Right lobe of liver (tissue), 6 donors: ENCODE measurements around the gene PPP1R3F. TPM values are rescaled to one million over a fixed set of nuclear protein-coding genes. Genes with fewer than 3 reads are reported as not detected.

Experiments used
- ATAC-seq, 4 donors: fragments of 200-7000 bp; cut with Tn5 transposase; one replicate each; pipeline ENCODE4 v1.9.1; 2020; ENCODE audit warnings: mild to moderate bottlenecking in 4 of 4, moderate library complexity in 4 of 4
- DNase-seq, 3 donors: peaks; one replicate each; pipeline ENCODE4 v3.0.0-alpha.2; 2020
- H3K27ac ChIP-seq, 3 donors: fragments of 200-600 bp; one replicate each; pipeline ENCODE4 v1.8.0; 2022
- H3K27me3 ChIP-seq, 2 donors: fragments of 200-600 bp; one replicate each; pipeline ENCODE4 v1.8.0; 2022
- H3K36me3 ChIP-seq, 4 donors: fragments of 200-600 bp; sonication (generic) in 1 of 4; one replicate each; pipeline versions ENCODE4 v1.5.1 to v1.8.0; 2017 to 2022; ENCODE audit warnings: control low read depth in 1 of 4
- H3K4me1 ChIP-seq, 4 donors: fragments of 200-600 bp; sonication (generic) in 1 of 4; one replicate each; pipeline versions ENCODE4 v1.5.1 to v1.8.0; 2017 to 2022; ENCODE audit warnings: control low read depth in 1 of 4
- H3K4me3 ChIP-seq, 3 donors: fragments of 200-600 bp; one replicate each; pipeline ENCODE4 v1.8.0; 2022
- H3K9me3 ChIP-seq, 4 donors: fragments of 200-600 bp; sonication (generic) in 1 of 4; one replicate each; pipeline versions ENCODE4 v1.5.1 to v1.8.0; 2017 to 2022; ENCODE audit warnings: control low read depth in 1 of 4
- POLR2A ChIP-seq: fragments of 450-650 bp; IDR thresholded peaks from one replicate; pipeline ENCODE4 v1.6.1; 2017; ENCODE audit warnings: antibody characterized with exemption, mild to moderate bottlenecking
- WGBS: methylation state at CpG from one replicate; pipeline ENCODE4 v1.1.6; 2018; ENCODE audit warnings: low coverage, low lambda C conversion rate; ENCODE audit not compliant: insufficient coverage; ENCODE audit errors: missing lambda C conversion rate; 5-methylcytosine and 5-hydroxymethylcytosine counted together
- intact Hi-C, 2 donors: fragments of 100-400 bp; cut with DNase I; formaldehyde crosslinking; loops; one replicate each; pipeline versions ENCODE4 v1.11.2 to v1.14.1; 2022
- total RNA-seq, 6 experiments: library from RNA; depleted of rRNA in 2 of 6; stranded (reverse); fragments of >200 nt in 2 of 6; fragmentation: NEBNext Ultra II Directional in 3 of 6; extraction: Animal tissue kit (Norgen Biotek cat#: 25700) in 3 of 6; gene quantifications; one replicate each; pipeline versions ENCODE4 v1.1.0 to v1.2.4, GENCODE V29; 2016 to 2023
- TF ChIP-seq, protein P1 (sequence below), 4 donors: fragments of 200-600 bp in 3 of 4; fragments of 450-650 bp in 1 of 4; IDR thresholded peaks; one replicate each; pipeline versions ENCODE4 v1.5.1 to v1.8.0; 2016 to 2022; ENCODE audit warnings: antibody characterized with exemption in 4 of 4, mild to moderate bottlenecking in 2 of 4
- donor health status: DM: no; HTN: yes; CAD: no.
- donor health status: DM: no; HTN: no; CAD: no.
- donor health status: DM: no; HTN: no; CAD: no.
- donor health status: DM: no; HTN: yes; CAD: no.
- donor health status: DM: no; HTN: yes; CAD: no.

PPP1R3F gene
- total RNA-seq, 6 experiments from 2014 or later, result 1.6 to 4.0 (median 2.2) TPM

DNA sequence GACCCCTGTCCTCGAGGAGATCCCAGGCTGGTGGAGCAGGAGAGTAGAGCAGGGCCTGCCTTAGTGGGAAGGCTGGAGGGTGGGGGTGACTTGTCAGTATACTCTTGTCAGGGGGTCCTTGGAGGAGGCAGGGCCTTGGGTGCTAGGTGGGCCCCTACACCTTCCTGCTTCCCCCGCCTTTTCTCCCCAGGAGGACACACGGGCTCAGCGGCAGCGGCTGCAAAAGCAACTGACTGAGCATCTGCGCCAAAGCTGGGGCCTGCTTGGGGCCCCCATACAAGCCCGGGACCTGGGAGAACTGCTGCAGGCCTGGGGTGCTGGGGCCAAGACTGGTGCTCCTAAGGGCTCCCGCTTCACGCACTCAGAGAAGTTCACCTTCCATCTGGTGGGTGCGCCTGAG, 23.1 kb upstream of the PPP1R3F start:
- peaks cover 0 to 7% (median 1%) of the 10 kb centered on the region in 4 donors for H3K36me3 ChIP-seq
- no peak overlapping the region for H3K27ac ChIP-seq
- H3K4me3 ChIP-seq, result no peak overlapping the region
- H3K9me3 ChIP-seq, result no peaks in the 10 kb centered on the region
- DNase-seq (no peak), ATAC-seq (no peak)
- H3K4me1 ChIP-seq, result no peaks in the 10 kb centered on the region
- intact Hi-C loops, result no loop called here
- no peaks in the 10 kb centered on the region for H3K27me3 ChIP-seq
- TF ChIP-seq POLR2A, result no peak
- 51% methylated on average over 3 of the region's 10 CpGs for WGBS

DNA sequence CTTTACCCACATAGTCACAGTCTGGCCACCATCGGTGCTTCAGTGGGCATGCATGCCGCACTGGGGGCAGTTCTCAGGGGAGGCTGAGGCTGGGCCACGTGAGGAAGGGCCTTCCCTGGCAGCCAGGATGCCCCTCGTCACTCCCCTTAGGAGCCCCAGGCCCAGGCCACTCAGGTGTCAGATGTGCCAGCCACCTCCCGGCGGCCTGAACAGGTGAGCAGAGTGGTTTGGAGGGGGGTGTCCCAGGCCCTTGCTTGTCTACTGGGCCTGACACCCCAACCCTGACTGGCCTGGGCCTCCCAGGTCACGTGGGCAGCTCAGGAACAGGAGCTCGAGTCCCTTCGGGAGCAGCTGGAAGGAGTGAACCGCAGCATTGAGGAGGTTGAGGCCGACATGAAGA, 22.2 kb upstream of the PPP1R3F start:
- Histone ChIP-seq H3K9me3 (no peaks in the 10 kb centered on the region), H3K27me3 (no peaks in the 10 kb centered on the region), H3K27ac (no peak overlapping the region), H3K4me3 (no peak overlapping the region), H3K36me3 (peaks cover 0 to 7% (median 1%) of the 10 kb centered on the region in 4 donors), H3K4me1 (no peaks in the 10 kb centered on the region)
- ATAC-seq (no peak), DNase-seq (no peak)
- 20% methylated on average over 1 of the region's 11 CpGs for WGBS
- intact Hi-C loops, result no loop called here
- no peak for TF ChIP-seq POLR2A
- TF ChIP-seq, protein P1, sequence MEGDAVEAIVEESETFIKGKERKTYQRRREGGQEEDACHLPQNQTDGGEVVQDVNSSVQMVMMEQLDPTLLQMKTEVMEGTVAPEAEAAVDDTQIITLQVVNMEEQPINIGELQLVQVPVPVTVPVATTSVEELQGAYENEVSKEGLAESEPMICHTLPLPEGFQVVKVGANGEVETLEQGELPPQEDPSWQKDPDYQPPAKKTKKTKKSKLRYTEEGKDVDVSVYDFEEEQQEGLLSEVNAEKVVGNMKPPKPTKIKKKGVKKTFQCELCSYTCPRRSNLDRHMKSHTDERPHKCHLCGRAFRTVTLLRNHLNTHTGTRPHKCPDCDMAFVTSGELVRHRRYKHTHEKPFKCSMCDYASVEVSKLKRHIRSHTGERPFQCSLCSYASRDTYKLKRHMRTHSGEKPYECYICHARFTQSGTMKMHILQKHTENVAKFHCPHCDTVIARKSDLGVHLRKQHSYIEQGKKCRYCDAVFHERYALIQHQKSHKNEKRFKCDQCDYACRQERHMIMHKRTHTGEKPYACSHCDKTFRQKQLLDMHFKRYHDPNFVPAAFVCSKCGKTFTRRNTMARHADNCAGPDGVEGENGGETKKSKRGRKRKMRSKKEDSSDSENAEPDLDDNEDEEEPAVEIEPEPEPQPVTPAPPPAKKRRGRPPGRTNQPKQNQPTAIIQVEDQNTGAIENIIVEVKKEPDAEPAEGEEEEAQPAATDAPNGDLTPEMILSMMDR (IDR thresholded peaks at IDR 0.05), result no peak

DNA sequence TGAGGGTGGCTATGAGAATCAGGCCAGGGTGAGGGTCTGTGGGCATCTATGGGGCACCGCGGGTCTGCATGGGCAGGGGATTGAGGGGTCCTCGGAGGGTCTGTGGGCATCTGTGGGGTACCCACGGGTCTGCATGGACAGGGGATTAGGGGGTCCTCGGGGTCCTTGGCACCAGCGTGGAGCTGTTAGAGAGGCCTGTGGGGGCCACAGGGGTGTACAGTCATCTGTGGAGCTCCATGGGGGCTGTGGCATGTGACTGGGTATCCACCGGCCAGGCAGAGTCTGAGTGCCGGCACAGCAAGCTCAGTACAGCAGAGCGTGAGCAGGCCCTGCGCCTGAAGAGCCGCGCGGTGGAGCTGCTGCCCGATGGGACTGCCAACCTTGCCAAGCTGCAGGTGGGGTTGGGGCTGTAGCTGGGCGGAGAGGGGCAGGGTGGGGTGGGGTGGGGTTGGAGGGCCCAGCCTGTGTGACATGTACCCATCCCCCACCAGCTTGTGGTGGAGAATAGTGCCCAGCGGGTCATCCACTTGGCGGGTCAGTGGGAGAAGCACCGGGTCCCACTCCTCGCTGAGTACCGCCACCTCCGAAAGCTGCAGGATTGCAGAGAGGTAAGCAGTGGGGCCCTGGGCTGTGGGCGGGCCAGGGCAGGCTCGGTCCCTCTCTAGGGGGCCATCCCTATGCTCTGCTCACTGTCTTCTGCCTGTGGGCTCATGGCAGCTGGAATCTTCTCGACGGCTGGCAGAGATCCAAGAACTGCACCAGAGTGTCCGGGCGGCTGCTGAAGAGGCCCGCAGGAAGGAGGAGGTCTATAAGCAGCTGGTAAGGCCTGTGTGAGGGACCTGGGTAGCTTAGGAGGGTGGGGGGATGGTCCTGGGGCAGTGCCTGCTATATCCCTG, 21.4 kb upstream of the PPP1R3F start:
- TF ChIP-seq POLR2A, result no peak
- TF ChIP-seq, protein P1 (IDR thresholded peaks at IDR 0.05), result no peak
- Histone ChIP-seq H3K4me1 (no peaks in the 10 kb centered on the region), H3K36me3 (peaks cover 0 to 6% (median 1%) of the 10 kb centered on the region in 4 donors), H3K27me3 (no peaks in the 10 kb centered on the region), H3K9me3 (no peaks in the 10 kb centered on the region), H3K4me3 (no peak overlapping the region), H3K27ac (no peak overlapping the region)
- DNase-seq (no peak), ATAC-seq (no peak)
- intact Hi-C loops, result no loop called here
- no CpG with 5 or more reads among the region's 28 CpGs for WGBS

DNA sequence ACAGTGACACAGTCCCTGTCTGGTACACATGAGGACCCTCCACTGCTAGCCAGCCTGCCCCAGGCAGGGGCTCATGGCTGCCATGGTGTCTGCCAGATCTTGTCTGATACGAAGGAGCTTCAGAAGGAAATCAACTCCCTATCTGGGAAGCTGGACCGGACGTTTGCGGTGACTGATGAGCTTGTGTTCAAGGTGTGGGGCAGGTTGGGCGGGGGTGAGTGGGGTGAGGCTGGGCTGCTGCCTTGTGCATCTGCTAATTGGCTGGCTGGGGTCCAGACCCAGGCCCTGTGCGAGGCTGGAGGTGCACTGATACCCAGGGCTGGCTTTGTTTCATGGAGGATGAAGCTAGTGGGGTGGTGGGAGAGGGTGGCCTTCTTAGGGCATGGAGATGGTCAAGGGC, 20.5 kb upstream of the PPP1R3F start:
- Histone ChIP-seq H3K9me3 (no peaks in the 10 kb centered on the region), H3K4me3 (no peak overlapping the region), H3K27ac (no peak overlapping the region), H3K27me3 (no peaks in the 10 kb centered on the region), H3K4me1 (no peaks in the 10 kb centered on the region), H3K36me3 (peaks cover 0 to 3% (median 0%) of the 10 kb centered on the region in 4 donors)
- TF ChIP-seq, protein P1 (IDR thresholded peaks at IDR 0.05), result no peak
- no peak for TF ChIP-seq POLR2A
- WGBS, result no CpG with 5 or more reads among the region's 6 CpGs
- no peak for DNase-seq
- intact Hi-C loops, result no loop called here
- no peak for ATAC-seq

DNA sequence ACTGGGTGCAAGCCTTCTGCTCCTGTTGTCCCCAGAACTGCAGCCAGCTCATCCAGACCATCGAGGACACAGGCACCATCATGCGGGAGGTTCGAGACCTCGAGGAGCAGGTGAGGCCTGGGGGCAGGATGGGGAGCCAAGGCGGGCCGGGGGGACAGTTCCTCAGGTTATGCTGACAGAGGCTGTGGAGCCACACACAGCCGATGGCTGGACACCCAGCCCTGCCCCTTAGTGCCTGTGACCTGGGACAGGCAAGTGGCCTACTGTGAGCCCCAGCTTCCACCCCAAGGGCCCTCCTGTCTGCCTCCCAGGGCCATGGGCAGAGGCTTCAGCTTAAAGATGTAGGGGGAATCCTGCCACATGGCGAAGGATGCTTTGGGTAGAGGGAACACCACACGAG, 20.0 kb upstream of the PPP1R3F start:
- Histone ChIP-seq H3K27me3 (no peaks in the 10 kb centered on the region), H3K4me3 (no peak overlapping the region), H3K36me3 (peaks cover 0 to 3% (median 0%) of the 10 kb centered on the region in 4 donors), H3K27ac (no peak overlapping the region), H3K4me1 (no peaks in the 10 kb centered on the region), H3K9me3 (no peaks in the 10 kb centered on the region)
- DNase-seq (no peak), ATAC-seq (no peak)
- TF ChIP-seq, protein P1 (IDR thresholded peaks at IDR 0.05), result no peak
- no peak for TF ChIP-seq POLR2A
- intact Hi-C loops, result no loop called here
- WGBS, result 70% methylated on average over 4 of the region's 9 CpGs
